RKO (cell line): Measurements from ENCODE around the gene HPS1.
A peak's percentile ranks its signal among the peaks of the same experiment; 100 is the strongest.

Experiments used
- DNase-seq: peaks from one replicate; pipeline ENCODE4 v3.0.0-alpha.2; 2016; ENCODE audit warnings: low spot score

HPS1 gene

GRCh38 chr10:98463976-98464754, 17.4 kb upstream of the HPS1 start:
- DNase-seq, result no peak

GRCh38 chr10:98463016-98463415, 16.3 kb upstream of the HPS1 start:
- DNase-seq, result no peak

DNA sequence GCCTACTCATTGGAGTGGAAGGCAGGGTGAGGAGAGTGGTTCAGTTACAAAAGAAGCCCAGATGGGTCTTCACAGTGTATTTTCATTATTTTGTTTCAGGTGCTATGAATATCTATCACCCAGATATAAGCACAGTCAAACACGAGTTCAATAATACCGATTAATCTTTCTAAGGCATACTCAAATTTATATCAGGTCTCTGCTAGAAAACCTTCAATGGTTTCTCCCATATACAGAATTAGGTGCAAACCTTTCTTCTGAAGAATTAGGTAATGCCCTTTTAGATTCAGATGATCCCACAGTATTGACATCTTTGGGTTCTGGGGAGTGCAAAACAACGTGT, 14.7 kb upstream of the HPS1 start:
- DNase-seq, result no peak

GRCh38 chr10:98460837-98461499, 14.2 kb upstream of the HPS1 start:
- peak; percentile 91 for DNase-seq

DNA sequence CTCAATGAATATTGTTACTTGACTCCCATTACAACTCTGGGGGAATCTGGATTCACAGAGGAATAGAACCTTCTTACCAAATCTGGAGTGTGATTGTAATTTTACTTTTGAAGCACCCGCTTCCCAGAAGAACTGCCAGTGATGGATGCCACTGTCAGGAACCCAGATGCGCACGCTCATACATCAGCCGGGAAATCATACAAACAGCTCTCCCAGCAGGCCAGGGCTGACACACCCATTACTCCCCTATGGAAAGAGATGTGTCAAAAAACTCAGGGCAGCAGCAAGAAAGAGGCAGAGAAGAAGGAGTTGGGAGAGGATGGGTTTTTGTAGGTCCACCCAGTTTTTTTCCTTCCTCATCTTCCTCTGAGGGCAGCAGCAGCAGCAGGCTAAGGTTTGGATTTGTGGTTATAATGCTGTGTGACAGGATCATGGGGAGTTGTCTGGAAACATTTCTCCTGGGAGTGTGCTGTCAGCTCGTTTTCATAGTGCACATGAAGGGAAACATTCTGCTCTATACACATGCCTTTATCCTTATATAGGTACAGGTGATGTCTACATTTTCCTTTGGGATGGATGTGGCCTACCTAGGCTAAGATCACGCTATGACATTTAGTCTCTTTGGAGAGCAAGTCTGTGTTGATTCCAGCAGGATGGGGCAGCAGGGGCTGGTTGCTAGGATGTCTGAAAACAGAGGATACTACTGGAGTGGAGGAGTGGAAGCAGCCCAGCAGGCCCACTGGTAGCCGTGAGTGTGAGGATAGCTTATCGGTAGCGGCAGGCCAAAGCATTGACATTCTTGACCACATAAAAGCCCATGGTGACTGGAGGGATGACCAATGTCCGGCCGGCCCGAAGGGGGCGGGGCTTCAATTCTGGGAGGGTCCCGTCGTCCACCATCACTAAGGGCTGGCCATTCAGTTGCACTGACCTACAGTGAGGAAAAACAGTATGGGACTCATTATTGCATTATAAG, 12.4 kb upstream of the HPS1 start:
- DNase-seq, result no peak

DNA sequence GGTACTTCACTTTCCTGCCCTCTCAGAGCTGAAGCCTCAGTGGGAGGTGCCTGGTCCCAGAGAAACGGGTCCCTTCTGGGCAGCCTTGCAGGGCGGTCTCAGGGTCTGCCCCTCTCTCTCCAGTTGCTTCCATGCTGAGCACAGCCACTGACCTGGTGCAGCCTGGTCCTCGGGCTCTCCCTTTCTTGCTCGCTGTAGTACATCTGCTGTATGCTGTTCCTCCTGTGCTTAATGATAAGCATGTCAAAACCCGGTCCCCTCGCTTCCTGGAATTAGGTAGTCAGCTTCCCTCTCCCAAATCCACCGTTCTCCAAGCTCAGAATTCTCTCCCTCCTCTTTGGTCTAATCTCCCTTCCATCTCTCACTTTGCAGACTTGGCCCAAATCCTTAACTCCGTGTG, 11.0 kb upstream of the HPS1 start:
- DNase-seq, result no peak

DNA sequence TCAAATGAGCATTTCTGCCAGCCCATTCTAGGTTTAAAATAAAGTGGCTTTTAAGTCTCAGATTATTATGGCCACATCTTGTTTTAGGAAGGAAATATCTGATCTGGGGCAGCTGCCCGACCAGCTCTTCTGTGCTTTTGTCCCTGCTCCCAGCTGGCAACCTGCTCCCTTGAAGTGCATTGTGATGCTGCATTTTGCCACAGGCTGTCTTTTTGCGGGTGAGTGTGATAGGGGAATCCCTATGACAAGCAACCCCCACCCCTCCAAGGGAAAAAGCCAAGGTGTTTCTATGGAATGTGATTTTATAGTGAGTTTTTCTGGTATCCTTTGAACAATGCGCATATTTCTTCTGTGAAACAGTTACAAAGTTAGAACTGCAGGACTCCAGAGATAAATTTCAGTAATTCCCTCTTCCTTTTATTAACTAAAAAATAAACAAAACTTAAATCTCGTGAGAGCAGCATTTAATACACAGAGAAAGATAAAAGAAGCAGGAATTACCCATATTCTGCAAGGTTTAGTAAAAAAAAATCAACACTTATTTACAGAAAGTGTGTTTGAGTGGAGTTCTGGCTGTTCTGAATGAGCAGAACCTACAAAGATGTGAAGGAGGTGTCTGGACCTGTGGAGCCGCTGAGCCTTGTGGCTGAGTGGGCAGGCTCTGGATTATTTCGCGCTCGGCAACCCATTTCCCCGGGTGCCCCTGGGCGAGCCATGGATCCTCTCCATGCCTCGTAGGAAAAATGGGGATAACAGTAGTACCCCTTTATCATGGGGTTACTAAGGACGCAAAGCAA, 10.1 kb upstream of the HPS1 start:
- no peak for DNase-seq

GRCh38 chr10:98456043-98456570, 9.4 kb upstream of the HPS1 start:
- no peak for DNase-seq

GRCh38 chr10:98453729-98454128, 7.0 kb upstream of the HPS1 start:
- DNase-seq, result no peak

DNA sequence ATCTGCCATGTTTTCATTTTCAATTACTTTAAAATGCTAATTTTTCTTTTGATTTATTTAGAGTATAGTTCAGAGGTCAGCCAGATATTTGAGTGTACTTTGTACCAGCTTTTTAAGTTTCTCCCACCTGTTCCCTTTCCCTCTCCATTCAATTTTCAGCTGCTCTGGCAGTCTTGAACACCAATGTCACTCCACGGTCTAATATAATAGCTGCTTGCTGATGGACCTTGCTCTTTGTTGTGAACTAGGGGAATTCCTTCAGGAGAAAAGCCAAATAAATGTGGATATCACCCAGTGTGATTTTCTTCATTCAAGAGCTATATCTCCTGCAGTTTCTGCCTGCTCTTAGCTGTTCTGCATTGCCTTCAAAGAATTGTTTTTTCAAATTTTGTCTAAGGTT, 3.9 kb upstream of the HPS1 start:
- DNase-seq, result no peak

DNA sequence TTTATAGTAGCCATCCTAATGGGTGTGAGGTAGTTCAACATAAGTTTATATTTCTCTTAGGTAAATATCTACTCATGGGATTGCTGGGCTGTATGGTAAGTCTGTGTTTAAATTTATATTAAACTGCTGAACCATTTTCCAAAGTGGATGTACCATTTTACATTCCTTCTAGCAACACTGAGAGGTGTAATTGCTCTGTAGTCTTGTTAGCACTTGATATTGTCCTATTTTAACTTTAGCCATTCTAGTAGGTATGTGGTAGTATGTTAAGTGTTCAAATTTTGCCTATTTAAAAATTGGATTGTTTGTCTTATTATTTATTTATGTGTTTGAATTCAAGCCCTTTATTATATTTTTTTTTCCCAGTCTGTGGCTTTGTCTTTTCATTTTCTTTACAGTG, 2.6 kb upstream of the HPS1 start:
- no peak for DNase-seq

DNA sequence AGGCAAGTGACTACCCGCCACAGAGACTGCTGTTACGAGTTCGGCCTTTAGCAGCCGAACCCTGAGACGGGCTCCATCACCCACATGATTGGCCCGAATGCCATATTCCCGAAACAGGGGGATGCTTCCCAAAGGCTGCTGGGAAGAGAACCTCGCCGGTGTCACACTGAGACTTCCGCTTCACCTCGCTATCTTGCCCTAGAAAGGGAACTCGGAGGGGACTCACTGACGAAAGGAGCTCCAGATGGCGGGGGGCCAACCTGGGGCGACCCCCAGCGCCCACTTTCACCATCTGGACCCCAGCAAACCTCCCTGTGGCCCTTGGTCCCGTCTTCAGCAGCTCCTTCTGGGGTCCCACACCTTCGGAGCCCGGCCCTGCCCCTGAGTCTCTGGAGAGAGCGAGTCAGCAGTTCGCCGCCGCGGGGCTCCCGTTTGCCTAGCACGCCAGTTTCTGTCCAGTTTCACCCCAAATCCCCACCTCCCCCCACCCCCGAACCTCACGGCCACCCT, 529 bp downstream of the HPS1 start:
- peak; percentile 59 for DNase-seq

GRCh38 chr10:98445200-98445812, 1.4 kb downstream of the HPS1 start:
- DNase-seq, result no peak

- DNase-seq, result no peak
Measured at GRCh38 chr10:98444314-98445006, 2.3 kb downstream of the HPS1 start.

DNA sequence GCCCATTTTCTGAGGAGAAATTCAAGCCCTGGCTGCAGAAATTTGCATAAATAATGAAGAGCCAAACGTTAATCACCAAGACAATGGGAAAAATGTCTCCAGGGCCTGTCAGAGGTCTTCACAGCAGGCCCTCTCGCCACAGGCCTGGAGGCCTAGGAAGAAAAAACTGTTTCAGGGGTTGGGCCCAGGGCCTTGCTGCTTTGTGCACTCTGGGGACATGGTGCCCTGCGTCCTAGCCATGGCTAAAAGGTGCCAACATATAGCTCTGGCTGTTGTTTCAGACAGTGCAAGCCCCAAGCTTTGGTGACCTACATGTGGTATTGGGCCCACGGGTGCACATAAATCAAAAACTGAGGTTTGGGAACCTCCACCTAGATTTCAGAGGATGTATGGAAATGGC, 8.0 kb downstream of the HPS1 start:
- no peak for DNase-seq

DNA sequence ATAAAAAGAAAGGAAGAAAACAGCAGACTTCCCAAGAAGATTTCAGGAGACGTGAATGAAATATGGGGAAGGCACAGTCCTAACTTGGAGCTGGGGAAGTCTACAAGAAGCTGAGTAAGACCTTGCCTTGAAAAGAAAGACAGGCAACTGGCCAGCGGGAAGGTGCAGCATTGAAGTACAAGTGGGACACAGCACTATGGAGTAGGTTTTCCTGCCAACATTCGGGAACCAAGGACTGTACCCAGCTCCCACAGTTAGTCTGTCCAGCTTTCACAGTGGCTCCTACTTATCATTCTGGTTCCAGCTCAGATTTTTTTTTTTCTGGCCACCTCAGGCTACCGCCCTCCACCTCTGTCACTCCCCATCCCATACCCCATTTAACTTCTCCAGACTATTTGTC, 10.0 kb downstream of the HPS1 start:
- no peak for DNase-seq

GRCh38 chr10:98435178-98435577, 11.6 kb downstream of the HPS1 start:
- no peak for DNase-seq

- peak; percentile 52 for DNase-seq
Measured at GRCh38 chr10:98433881-98434732, 12.6 kb downstream of the HPS1 start.

GRCh38 chr10:98433371-98433770, 13.4 kb downstream of the HPS1 start:
- no peak for DNase-seq
